D721Med (cell line): ENCODE measurements around the gene C17orf50.

Experiments used
- DNase-seq: peaks from one replicate; pipeline ENCODE4 v3.0.0; 2011; ENCODE audit warnings: low spot score; ENCODE audit not compliant: insufficient read length
- FAIRE-seq: peaks from 2 replicates; lab custom pipeline; 2011; peaks lifted over from hg19 to GRCh38; lab: Jason Lieb, UNC
- CTCF ChIP-seq: IDR thresholded peaks from 2 replicates; pipeline ENCODE4 v1.5.1; 2012; ENCODE audit warnings: mild to moderate bottlenecking, control low read depth; ENCODE audit not compliant: insufficient read depth; ENCODE audit errors: missing control alignments

C17orf50 gene

GRCh38 chr17:35786941-35787432, 26.3 kb downstream of the C17orf50 start:
- no peak for FAIRE-seq
- TF ChIP-seq CTCF, result no peak
- DNase-seq, result no peak

GRCh38 chr17:35788477-35789368, 28.0 kb downstream of the C17orf50 start:
- FAIRE-seq (no peak), DNase-seq (no peak)

GRCh38 chr17:35790841-35791240, 30.2 kb downstream of the C17orf50 start:
- TF ChIP-seq CTCF, result no peak
- DNase-seq, result no peak
- no peak for FAIRE-seq

More at GRCh38 chr17:35788477-35789368, 28.0 kb downstream of the C17orf50 start:
- no peak for TF ChIP-seq CTCF

- TF ChIP-seq CTCF, result no peak
- FAIRE-seq (no peak), DNase-seq (no peak)
These were observed 31.1 kb downstream of the C17orf50 start for GRCh38 chr17:35791681-35792350.

GRCh38 chr17:35793257-35793656, 32.6 kb downstream of the C17orf50 start:
- DNase-seq (no peak), FAIRE-seq (no peak)
- TF ChIP-seq CTCF, result no peak

- FAIRE-seq (no peak), DNase-seq (no peak)
- no peak for TF ChIP-seq CTCF
These were observed 34.6 kb downstream of the C17orf50 start, which contains the start of gene MMP28 for GRCh38 chr17:35795007-35795870. Gene MMP28 (minus strand): TSS chr17:35795641. CDS start chr17:35795377, 264 bp downstream.
